Activated T-cell treated with anti-CD3 and anti-CD28 coated beads, Interleukin-2, amount 50 U/mL, for 24 hours (primary cell): Measurements from ENCODE around the gene CD38.
"Not testable (repeated sequence)": the region's sequence is repeated elsewhere in the genome, so short reads cannot be mapped to it uniquely, and the experiment has no call there.

Source experiments
- DNase-seq: peaks from one replicate; pipeline ENCODE4 v3.0.0-alpha.2; 2020
- H3K27ac Mint-ChIP-seq: 2 replicates; pipeline ENCODE4 v1.8.0; 2020; ENCODE audit warnings: mild to moderate bottlenecking, mixed read lengths
- H3K27me3 Mint-ChIP-seq: 2 replicates; pipeline ENCODE4 v1.8.0; 2020; ENCODE audit warnings: mixed read lengths
- H3K36me3 Mint-ChIP-seq: 2 replicates; pipeline ENCODE4 v1.8.0; 2020; ENCODE audit warnings: low read depth, mixed read lengths
- H3K4me1 Mint-ChIP-seq: 2 replicates; pipeline ENCODE4 v1.8.0; 2020; ENCODE audit warnings: low read depth, mixed read lengths
- H3K4me3 Mint-ChIP-seq: 2 replicates; pipeline ENCODE4 v1.8.0; 2020; ENCODE audit warnings: mild to moderate bottlenecking, moderate library complexity, mixed read lengths
- H3K9me3 Mint-ChIP-seq: 2 replicates; pipeline ENCODE4 v1.8.0; 2020; ENCODE audit warnings: mixed read lengths

CD38 gene

DNA sequence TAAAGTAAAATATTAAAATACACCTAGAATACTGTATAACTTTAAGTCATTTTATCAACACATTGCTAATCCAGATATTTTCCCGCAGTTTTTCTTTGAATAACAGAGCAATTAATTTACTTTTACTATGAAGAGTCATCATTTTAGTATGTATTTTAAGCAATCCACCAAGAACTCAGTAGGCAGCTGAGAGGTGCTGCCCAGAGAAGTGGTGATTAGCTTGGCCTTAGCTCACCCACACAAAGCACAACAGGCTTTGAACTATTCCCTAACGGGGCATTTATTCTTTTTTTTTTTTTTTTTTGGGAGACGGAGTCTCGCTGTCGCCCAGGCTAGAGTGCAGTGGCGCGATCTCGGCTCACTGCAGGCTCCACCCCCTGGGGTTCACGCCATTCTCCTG lies 74.4 kb downstream of the CD38 start:
- Mint-ChIP-seq H3K27ac (no peak overlapping the region), H3K27me3 (no peaks in the 10 kb centered on the region), H3K4me1 (peaks cover 5% of the 10 kb centered on the region), H3K9me3 (no peaks in the 10 kb centered on the region), H3K4me3 (no peak overlapping the region), H3K36me3 (peaks cover 14% of the 10 kb centered on the region)
- no peak for DNase-seq

DNA sequence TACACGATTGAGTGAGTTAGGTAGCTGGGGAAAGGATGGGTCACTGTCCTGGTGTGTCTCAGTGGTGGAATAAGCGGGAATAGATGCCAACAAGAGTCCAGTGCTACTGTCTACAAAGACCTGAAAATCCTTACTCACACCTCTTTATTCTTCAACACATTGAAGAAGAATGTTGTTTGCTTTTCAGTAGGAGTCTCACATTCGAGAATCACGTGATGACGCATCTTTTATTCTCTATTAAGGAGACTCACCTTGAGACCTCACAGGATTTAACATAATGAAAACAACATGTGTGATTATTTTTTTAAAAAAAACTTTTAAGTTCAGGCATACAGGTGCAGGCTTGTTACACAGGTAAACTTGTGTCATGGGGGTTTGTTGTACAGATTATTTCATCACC lies 75.2 kb downstream of the CD38 start:
- peaks cover 2% of the 10 kb centered on the region for H3K4me1 Mint-ChIP-seq
- no peak overlapping the region for H3K27ac Mint-ChIP-seq
- no peak overlapping the region for H3K4me3 Mint-ChIP-seq
- no peaks in the 10 kb centered on the region for H3K27me3 Mint-ChIP-seq
- H3K9me3 Mint-ChIP-seq: no peaks in the 10 kb centered on the region
- DNase-seq: no peak
- peaks cover 9% of the 10 kb centered on the region for H3K36me3 Mint-ChIP-seq

GRCh38 chr4:15855804-15856475 lies 77.8 kb downstream of the CD38 start:
- no peaks in the 10 kb centered on the region for H3K27me3 Mint-ChIP-seq
- no peak overlapping the region for H3K4me3 Mint-ChIP-seq
- H3K4me1 Mint-ChIP-seq: no peaks in the 10 kb centered on the region
- no peak overlapping the region for H3K27ac Mint-ChIP-seq
- H3K36me3 Mint-ChIP-seq: peaks cover 5% of the 10 kb centered on the region
- DNase-seq: no peak
- H3K9me3 Mint-ChIP-seq: no peaks in the 10 kb centered on the region

GRCh38 chr4:15861198-15861597 lies 83.1 kb downstream of the CD38 start:
- H3K27ac Mint-ChIP-seq, DNase-seq, H3K4me1 Mint-ChIP-seq, H3K9me3 Mint-ChIP-seq, H3K4me3 Mint-ChIP-seq, H3K27me3 Mint-ChIP-seq, H3K36me3 Mint-ChIP-seq: not testable (repeated sequence)

GRCh38 chr4:15864651-15865566 lies 86.8 kb downstream of the CD38 start:
- DNase-seq: no peak
- no peaks in the 10 kb centered on the region for H3K36me3 Mint-ChIP-seq
- peaks cover 1% of the 10 kb centered on the region for H3K4me1 Mint-ChIP-seq
- H3K4me3 Mint-ChIP-seq: no peak overlapping the region
- H3K9me3 Mint-ChIP-seq: no peaks in the 10 kb centered on the region
- no peak overlapping the region for H3K27ac Mint-ChIP-seq
- H3K27me3 Mint-ChIP-seq: no peaks in the 10 kb centered on the region

- Mint-ChIP-seq H3K27ac (no peak overlapping the region), H3K4me3 (no peak overlapping the region), H3K9me3 (no peaks in the 10 kb centered on the region), H3K27me3 (peaks cover 6% of the 10 kb centered on the region), H3K4me1 (peaks cover 1% of the 10 kb centered on the region), H3K36me3 (no peaks in the 10 kb centered on the region)
- no peak for DNase-seq
Observed at GRCh38 chr4:15868111-15868510, 90.0 kb downstream of the CD38 start.

DNA sequence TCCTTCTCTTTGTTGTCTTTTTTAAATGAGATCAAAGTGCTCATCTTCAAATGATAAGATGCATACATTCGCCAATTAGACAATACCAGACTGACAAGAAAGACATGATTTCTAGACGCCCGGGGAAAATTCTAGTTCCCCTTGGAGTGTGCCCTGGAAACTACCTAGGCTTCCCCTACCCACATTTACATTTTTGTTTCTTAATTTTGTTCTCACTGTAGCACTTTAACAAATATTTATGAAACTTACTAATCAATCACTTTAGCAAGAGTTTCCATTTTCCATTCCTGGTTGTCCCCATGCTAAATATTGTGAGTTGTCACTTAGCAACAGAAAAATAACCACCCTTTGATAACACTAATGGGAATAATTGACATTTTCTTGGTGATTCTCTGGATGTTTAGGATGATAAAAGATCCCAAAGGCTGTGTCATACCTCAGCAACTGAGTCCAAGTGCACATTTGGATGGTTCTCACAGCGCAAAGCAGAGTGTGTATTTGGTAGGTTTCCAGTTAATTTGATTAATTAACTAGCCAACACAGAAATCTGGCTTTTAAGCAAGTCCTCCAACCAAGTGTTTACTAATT lies 90.8 kb downstream of the CD38 start:
- H3K36me3 Mint-ChIP-seq: no peaks in the 10 kb centered on the region
- H3K27ac Mint-ChIP-seq: no peak overlapping the region
- H3K9me3 Mint-ChIP-seq: no peaks in the 10 kb centered on the region
- H3K4me3 Mint-ChIP-seq: no peak overlapping the region
- no peak for DNase-seq
- H3K27me3 Mint-ChIP-seq: peaks cover 6% of the 10 kb centered on the region
- peaks cover 1% of the 10 kb centered on the region for H3K4me1 Mint-ChIP-seq

DNA sequence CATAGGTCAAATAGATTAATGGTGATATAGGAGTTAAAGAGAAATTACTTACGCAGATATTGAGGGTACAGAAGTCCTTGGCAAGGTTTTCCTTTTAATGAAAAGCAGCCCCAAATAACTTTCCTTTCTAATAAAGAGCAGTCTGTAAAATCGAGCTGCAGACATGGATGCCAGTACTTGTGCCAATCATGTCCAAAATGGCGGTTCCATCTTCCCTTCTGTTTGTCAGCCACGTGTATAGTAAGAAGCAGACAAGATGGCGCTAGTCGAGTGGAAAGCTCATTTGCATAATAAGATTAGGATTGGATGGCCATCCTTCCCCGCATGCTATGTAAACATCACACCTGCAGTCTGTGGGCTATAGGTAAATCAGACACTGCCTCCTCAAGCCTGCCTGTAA lies 92.0 kb downstream of the CD38 start:
- Mint-ChIP-seq H3K36me3 (no peaks in the 10 kb centered on the region), H3K4me3 (no peak overlapping the region), H3K9me3 (no peaks in the 10 kb centered on the region), H3K27me3 (peaks cover 6% of the 10 kb centered on the region), H3K4me1 (peaks cover 1% of the 10 kb centered on the region), H3K27ac (no peak overlapping the region)
- DNase-seq: no peak

- no peaks in the 10 kb centered on the region for H3K9me3 Mint-ChIP-seq
- H3K4me1 Mint-ChIP-seq: peaks cover 1% of the 10 kb centered on the region
- H3K27ac Mint-ChIP-seq: no peak overlapping the region
- peaks cover 6% of the 10 kb centered on the region for H3K27me3 Mint-ChIP-seq
- no peaks in the 10 kb centered on the region for H3K36me3 Mint-ChIP-seq
- no peak for DNase-seq
- H3K4me3 Mint-ChIP-seq: no peak overlapping the region
Observed at GRCh38 chr4:15870921-15871664, 93.0 kb downstream of the CD38 start.

DNA sequence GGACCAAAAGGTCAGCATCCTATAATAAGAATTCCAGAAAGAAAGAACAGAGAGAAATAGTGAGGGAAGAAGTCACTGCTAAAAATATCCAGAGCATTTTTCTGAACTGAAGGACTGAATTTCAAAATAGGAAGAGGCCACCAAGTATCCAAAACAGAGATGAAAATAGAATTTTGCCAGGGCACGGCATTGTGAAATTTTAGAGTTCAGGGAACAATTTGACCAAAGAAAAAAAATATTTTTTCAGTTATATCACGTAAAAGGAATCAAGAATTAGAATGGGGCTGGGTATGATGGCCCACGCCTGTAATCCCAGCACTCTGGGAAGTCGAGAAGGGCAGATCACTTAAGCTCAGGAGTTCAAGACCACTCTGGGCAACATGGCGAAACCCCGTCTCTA lies 95.0 kb downstream of the CD38 start:
- Mint-ChIP-seq H3K9me3 (peaks cover 7% of the 10 kb centered on the region), H3K27me3 (peaks cover 6% of the 10 kb centered on the region), H3K36me3 (no peaks in the 10 kb centered on the region), H3K4me1 (peaks cover 1% of the 10 kb centered on the region), H3K27ac (no peak overlapping the region), H3K4me3 (no peak overlapping the region)
- DNase-seq: no peak

- peaks cover 9% of the 10 kb centered on the region for H3K9me3 Mint-ChIP-seq
- DNase-seq: no peak
- peaks cover 6% of the 10 kb centered on the region for H3K27me3 Mint-ChIP-seq
- H3K27ac Mint-ChIP-seq: no peak overlapping the region
- H3K4me3 Mint-ChIP-seq: no peak overlapping the region
- no peaks in the 10 kb centered on the region for H3K4me1 Mint-ChIP-seq
- no peaks in the 10 kb centered on the region for H3K36me3 Mint-ChIP-seq
Observed at GRCh38 chr4:15874671-15875070, 96.5 kb downstream of the CD38 start.

- H3K4me1 Mint-ChIP-seq: no peaks in the 10 kb centered on the region
- H3K27me3 Mint-ChIP-seq: peaks cover 6% of the 10 kb centered on the region
- H3K27ac Mint-ChIP-seq: no peak overlapping the region
- no peaks in the 10 kb centered on the region for H3K36me3 Mint-ChIP-seq
- DNase-seq: no peak
- H3K4me3 Mint-ChIP-seq: no peak overlapping the region
- H3K9me3 Mint-ChIP-seq: peaks cover 9% of the 10 kb centered on the region
Observed at GRCh38 chr4:15875663-15876460, 97.7 kb downstream of the CD38 start.

GRCh38 chr4:15878011-15878410 lies 99.9 kb downstream of the CD38 start:
- H3K9me3 Mint-ChIP-seq: peaks cover 9% of the 10 kb centered on the region
- no peak for DNase-seq
- peaks cover 2% of the 10 kb centered on the region for H3K27me3 Mint-ChIP-seq
- H3K27ac Mint-ChIP-seq: no peak overlapping the region
- no peak overlapping the region for H3K4me3 Mint-ChIP-seq
- no peaks in the 10 kb centered on the region for H3K4me1 Mint-ChIP-seq
- no peaks in the 10 kb centered on the region for H3K36me3 Mint-ChIP-seq

DNA sequence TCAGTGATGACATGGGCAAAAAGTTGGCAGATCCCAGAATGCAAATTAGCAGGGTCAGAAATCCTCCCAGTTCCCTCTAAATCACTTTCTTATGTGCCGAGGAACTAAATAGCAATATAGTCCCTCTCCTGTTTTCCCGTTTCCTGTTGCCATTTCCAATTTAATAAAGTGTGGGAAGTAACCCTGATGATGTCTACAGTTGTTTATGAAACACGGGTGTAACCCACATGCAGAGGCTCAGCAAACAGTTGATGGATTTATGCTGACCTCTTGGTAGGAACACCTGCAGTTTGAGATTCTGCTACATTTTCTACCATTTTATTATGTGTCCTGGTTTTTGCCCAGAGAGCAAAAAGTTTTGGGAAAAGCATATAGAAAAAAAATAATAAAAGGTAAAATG lies 103.7 kb downstream of the CD38 start:
- DNase-seq: no peak
- H3K36me3 Mint-ChIP-seq: no peaks in the 10 kb centered on the region
- H3K27ac Mint-ChIP-seq: no peak overlapping the region
- H3K9me3 Mint-ChIP-seq: peaks cover 9% of the 10 kb centered on the region
- peaks cover 2% of the 10 kb centered on the region for H3K27me3 Mint-ChIP-seq
- no peaks in the 10 kb centered on the region for H3K4me1 Mint-ChIP-seq
- H3K4me3 Mint-ChIP-seq: no peak overlapping the region
